Ascending aorta (tissue), 2 donors: ENCODE results near the gene CSMD2. TPM values are rescaled to one million over a fixed set of nuclear protein-coding genes. Genes with fewer than 3 reads are reported as not detected.
A peak's percentile ranks its signal among the peaks of the same experiment; 100 is the strongest.

ENCODE experiments used
- DNase-seq, 2 donors: peaks; one replicate each; pipeline ENCODE4 v3.0.0-alpha.2; 2019; ENCODE audit warnings: low spot score in 2 of 2
- H3K27ac ChIP-seq, 2 donors: fragments of 200-600 bp; sonication (generic); one replicate each; pipeline ENCODE4 v1.5.1; 2016 to 2017; ENCODE audit warnings: mild to moderate bottlenecking in 1 of 2
- H3K27me3 ChIP-seq: fragments of 200-600 bp; sonication (generic); one replicate; pipeline ENCODE4 v1.5.1; 2017
- H3K36me3 ChIP-seq, 2 donors: fragments of 200-600 bp; sonication (generic); one replicate each; pipeline ENCODE4 v1.5.1; 2016
- H3K4me1 ChIP-seq, 2 donors: fragments of 200-600 bp; sonication (generic); one replicate each; pipeline ENCODE4 v1.5.1; 2016 to 2017; ENCODE audit warnings: mild to moderate bottlenecking in 1 of 2
- H3K4me3 ChIP-seq, 2 donors: fragments of 200-600 bp; sonication (generic); one replicate each; pipeline ENCODE4 v1.5.1; 2016 to 2017; ENCODE audit warnings: mild to moderate bottlenecking in 1 of 2
- H3K9me3 ChIP-seq, 2 donors: fragments of 200-600 bp; sonication (generic); one replicate each; pipeline ENCODE4 v1.5.1; 2016
- CTCF ChIP-seq, 3 experiments: fragments of 200-600 bp in 2 of 3; fragments of 450-650 bp in 1 of 3; sonication (generic) in 2 of 3; IDR thresholded peaks; one replicate each; pipeline ENCODE4 v1.5.1; 2016 to 2019; ENCODE audit warnings: antibody characterized with exemption in 3 of 3, mild to moderate bottlenecking in 1 of 3, moderate library complexity in 1 of 3
- intact Hi-C: fragments of 100-400 bp; cut with DNase I; formaldehyde crosslinking; loops from one replicate; pipeline ENCODE4 v1.15.1; 2023
- total RNA-seq: library from RNA; depleted of rRNA; stranded (reverse); fragments of >200 nt; gene quantifications from one replicate; pipeline ENCODE4 v1.1.0, GENCODE V29; 2016

The CSMD2 gene
- total RNA-seq, 1 donor from 2014 or later, result 10.9 TPM

DNA sequence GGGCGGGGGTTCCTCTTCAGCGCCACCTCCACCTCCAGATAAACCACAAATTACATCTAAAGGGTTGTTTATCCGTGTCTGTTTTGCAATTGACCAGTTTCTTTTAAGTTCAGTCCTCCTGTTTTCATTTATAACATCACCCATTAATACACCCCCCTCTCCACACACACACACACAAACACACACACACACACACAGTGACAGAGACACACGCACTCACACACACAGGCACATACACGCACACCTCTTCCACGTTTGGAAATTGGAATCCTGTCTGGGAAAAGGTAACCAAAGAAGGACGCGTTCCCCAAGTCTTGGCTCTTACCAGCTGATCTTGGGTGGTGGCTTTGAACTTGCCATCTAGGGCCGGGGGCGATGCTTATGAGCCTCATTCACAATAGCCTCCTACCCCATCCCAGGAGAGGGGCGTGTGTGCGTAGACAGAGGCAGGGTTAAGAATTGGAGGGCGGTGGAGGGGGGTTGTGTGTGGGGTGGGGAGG, 442 bp upstream of the CSMD2 start:
- Histone ChIP-seq H3K36me3 (no peaks in the 10 kb centered on the region), H3K9me3 (no peaks in the 10 kb centered on the region), H3K4me1 (peaks cover 3 to 28% of the 10 kb centered on the region in 2 donors), H3K27me3 (peaks cover 8% of the 10 kb centered on the region), H3K27ac (no peak overlapping the region), H3K4me3 (peak overlapping the region; percentile 57 to 59)
- no peak for TF ChIP-seq CTCF (IDR thresholded peaks at IDR 0.05)
- no peak for DNase-seq
- intact Hi-C loops, result no loop called here

DNA sequence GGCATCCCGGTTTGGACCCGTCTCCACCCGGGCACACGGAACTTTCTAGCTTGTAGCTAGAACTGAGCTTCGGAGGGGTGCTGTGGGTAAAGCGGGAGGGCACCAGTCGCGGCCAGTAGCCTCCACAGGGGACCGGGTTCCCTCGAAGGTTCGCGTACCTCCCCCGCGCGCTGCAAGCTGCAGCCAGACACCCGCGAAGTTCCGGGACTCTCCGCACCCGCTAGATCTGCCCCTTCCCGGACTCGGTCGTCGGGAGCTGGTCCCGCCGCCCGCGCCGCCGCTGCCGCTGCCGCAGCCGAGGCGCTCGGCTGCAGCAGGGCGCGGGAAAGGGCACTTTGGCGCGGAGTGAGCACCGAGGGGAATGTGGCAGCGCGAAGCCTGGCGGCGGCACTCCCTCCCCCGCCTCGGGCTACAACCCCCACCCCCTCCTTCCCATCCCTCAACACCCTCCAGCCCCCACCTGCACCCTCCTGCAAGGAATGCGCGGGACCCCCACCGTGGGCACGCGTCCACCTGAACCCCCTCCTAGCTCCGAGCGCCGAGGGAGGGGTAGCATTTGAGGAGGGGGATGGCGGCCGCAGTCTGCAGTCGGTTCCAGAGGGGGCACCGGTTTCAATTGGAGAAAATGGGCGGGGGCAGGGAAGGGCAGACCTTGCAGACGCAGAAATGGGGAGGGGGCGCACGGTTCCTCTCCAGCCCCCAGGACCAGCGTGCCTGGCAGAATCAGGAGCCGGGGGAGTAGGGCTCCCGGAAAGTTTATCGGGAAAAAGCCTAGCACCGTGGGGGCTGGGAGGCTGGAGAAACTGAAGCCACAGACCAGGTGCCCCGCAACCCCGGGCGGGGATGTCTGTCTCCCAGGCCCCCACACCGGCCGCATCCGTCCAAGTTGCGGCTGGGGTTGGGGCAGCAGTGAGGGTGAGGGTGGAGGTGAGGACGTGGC, 968 bp downstream of the CSMD2 start:
- TF ChIP-seq CTCF (IDR thresholded peaks at IDR 0.05), result no peak
- Histone ChIP-seq H3K4me1 (peaks cover 3 to 28% of the 10 kb centered on the region in 2 donors), H3K9me3 (no peaks in the 10 kb centered on the region), H3K36me3 (no peaks in the 10 kb centered on the region), H3K27me3 (peaks cover 8% of the 10 kb centered on the region), H3K4me3 (peak overlapping the region; percentile 57 to 59), H3K27ac (peak overlapping the region; percentile 9 to 63)
- intact Hi-C loops, result loop anchor here (1.0 to 5.0 kb wide), 5 partner anchors 179 to 531 kb away; no protein-coding TSS in a partner anchor
- no peak for DNase-seq

DNA sequence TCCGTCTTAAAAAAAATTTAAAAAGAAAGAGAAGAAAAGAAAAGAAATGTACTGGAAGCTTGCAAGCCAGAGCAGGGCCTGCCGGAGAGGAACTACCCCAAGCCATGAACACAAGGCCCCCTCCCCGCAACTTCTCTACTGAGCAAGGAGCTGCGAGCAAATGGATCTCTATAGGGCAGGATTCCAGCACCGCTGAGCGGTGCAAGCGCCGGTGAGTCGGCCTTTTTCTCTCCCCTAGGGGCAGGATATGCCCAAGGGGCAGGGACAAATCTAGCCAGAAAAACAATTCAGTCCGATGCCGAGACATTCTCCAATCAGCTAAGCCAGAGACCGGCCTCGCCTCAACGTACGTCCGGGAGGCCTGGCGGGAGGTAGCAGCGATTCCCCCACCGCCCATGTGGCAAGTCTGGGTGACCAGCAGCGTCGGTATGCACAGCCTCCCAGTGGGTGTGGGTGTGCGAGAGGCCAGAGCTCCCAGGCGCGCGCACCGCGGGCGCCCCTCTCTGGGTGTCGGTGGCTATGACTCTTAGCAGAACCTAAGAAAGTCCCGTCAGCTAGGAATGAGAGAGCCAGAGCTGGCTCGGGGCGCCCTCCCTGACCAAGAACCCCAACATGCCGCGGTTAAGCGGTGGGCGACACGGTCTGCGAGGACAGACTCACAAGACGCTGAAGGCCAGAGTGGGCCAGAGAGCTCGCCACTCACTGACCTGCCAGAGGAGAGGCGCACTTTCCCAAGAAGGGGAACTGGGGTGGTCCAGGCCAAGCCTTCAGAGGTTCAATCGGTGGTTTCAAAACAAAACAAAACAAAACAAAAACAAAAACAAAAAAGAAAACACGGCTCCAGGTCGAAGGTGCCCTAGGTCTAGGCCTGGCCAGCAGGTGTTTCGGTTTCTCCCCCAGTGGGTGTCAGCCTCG, 1.9 kb downstream of the CSMD2 start:
- H3K27ac ChIP-seq, result peak overlapping the region; percentile 29 to 63
- DNase-seq, result peak; percentile 47 to 88
- no peaks in the 10 kb centered on the region for H3K9me3 ChIP-seq
- H3K4me3 ChIP-seq, result peak overlapping the region; percentile 57 to 59
- H3K36me3 ChIP-seq, result no peaks in the 10 kb centered on the region
- H3K4me1 ChIP-seq, result peaks cover 3 to 28% of the 10 kb centered on the region in 2 donors
- TF ChIP-seq CTCF (IDR thresholded peaks at IDR 0.05), result peak; percentile 52 to 92 (median 80)
- H3K27me3 ChIP-seq, result peaks cover 8% of the 10 kb centered on the region
- intact Hi-C loops, result loop anchor here (1.0 to 5.0 kb wide), 5 partner anchors 178 to 530 kb away; no protein-coding TSS in a partner anchor

GRCh38 chr1:34156739-34157138, 8.3 kb downstream of the CSMD2 start:
- no peak for DNase-seq
- Histone ChIP-seq H3K4me1 (no peaks in the 10 kb centered on the region), H3K4me3 (no peak overlapping the region), H3K9me3 (no peaks in the 10 kb centered on the region), H3K36me3 (no peaks in the 10 kb centered on the region), H3K27ac (no peak overlapping the region), H3K27me3 (no peaks in the 10 kb centered on the region)
- no peak for TF ChIP-seq CTCF (IDR thresholded peaks at IDR 0.05)
- intact Hi-C loops, result no loop called here

- no peak for TF ChIP-seq CTCF (IDR thresholded peaks at IDR 0.05)
- Histone ChIP-seq H3K27ac (no peak overlapping the region), H3K27me3 (no peaks in the 10 kb centered on the region), H3K4me3 (no peak overlapping the region), H3K4me1 (no peaks in the 10 kb centered on the region), H3K9me3 (no peaks in the 10 kb centered on the region), H3K36me3 (no peaks in the 10 kb centered on the region)
- intact Hi-C loops, result no loop called here
- no peak for DNase-seq
These were observed 9.2 kb downstream of the CSMD2 start for GRCh38 chr1:34155860-34156259.
